ENCODE data around the gene NOL7. TPM values are rescaled to one million over a fixed set of nuclear protein-coding genes. Genes with fewer than 3 reads are reported as not detected.

Gene NOL7
- total and polyA plus RNA-seq, 9 of the 15 experiments (the other 6 are each of a cell fraction or from before 2014, with no cell fraction given): 19.4 to 235 (median 157) TPM

DNA sequence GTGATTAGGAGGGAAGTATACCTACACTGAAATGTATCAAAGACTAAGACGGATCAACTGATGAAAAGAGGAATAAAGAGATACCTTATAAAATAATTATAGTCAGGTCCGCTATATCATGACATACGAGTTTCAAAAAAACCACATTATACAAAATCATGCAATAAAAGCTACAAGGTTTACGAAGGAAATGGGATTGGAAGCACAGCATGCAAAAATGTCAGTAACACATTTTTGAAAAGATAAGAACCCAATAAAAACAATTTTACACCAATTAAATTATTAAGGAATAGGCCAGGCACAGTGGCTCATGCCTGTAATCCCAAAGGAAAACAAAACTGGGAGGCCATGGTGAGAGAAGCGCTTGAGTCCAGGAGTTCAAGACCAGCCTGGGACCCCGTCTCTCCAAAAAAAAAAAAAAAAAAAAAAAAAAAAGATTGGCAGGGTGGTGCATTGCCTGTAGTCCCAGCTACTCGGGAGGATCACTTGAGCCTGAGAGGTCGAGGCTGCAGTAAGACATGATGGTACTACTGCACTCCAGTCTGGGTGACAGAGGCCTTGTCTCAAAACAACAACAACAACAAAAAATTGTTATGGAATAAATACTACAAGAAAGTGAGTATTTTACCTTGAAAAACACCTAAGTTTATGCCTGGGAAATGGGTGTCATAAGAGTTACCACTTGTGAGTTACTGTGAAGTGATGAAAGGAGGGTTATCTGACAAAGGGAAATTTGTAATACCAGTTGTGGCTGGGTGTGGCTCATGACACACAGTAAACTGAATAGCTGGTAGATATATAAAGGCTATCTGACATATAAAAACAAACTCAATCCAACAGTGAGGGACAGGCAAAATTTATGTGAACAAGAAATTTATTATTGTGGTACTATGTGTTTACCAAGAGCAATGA, 51.3 kb downstream of the NOL7 start (continued):
- TF ChIP-seq ZNF592 (IDR thresholded peaks at IDR 0.05) (peak; percentile 23; the same call in 1 of the 2 replicates), SMAD3 (CRISPR knock-in tag; conservative IDR thresholded peaks at IDR 0.05) (no peak), ZNF24 (IDR thresholded peaks at IDR 0.05) (no peak), HLTF (IDR thresholded peaks at IDR 0.05) (0 out of 2 replicates have a peak, but pooled peaks have one; percentile 20), HSF4 (CRISPR knock-in tag; IDR thresholded peaks at IDR 0.05; ENCODE audit: borderline replicate concordance) (no peak), CBX3 (IDR thresholded peaks at IDR 0.05; ENCODE audit: borderline replicate concordance in 1 of 2, low read length in 2 of 2) (peak in 1 of 2 experiments; percentile 17; a peak in 1 of 3 replicates), ZEB2 (IDR thresholded peaks at IDR 0.05) (peak; percentile 7; the same call in 1 of the 2 replicates), KLF1 (tag; IDR thresholded peaks at IDR 0.05) (no peak), MAZ (CRISPR knock-in tag; conservative IDR thresholded peaks at IDR 0.05 in 1 of 2, IDR thresholded peaks at IDR 0.05 in 1 of 2) (peak in 1 of 2 experiments; percentile 36; a peak in 1 of 4 replicates), PBX2 (CRISPR knock-in tag; IDR thresholded peaks at IDR 0.05; ENCODE audit: low read depth) (no peak), PBX2 (tag; conservative IDR thresholded peaks at IDR 0.05; ENCODE audit: low read depth) (peak; percentile 77), HDAC1 (IDR thresholded peaks at IDR 0.05) (0 out of 4 replicates have a peak, but pooled peaks of 1 of the 2 experiments have one; percentile 35)
- TF ChIP-seq, protein P1, sequence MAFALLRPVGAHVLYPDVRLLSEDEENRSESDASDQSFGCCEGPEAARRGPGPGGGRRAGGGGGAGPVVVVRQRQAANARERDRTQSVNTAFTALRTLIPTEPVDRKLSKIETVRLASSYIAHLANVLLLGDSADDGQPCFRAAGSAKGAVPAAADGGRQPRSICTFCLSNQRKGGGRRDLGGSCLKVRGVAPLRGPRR (CRISPR knock-in tag; IDR thresholded peaks at IDR 0.05): no peak
